Osteoblast (primary cell): ENCODE measurements around the gene KATNIP. TPM values are rescaled to one million over a fixed set of nuclear protein-coding genes. Genes with fewer than 3 reads are reported as not detected.

Experiments
- DNase-seq: peaks from one replicate; pipeline ENCODE4 v3.0.0; 2011; ENCODE audit warnings: low spot score, mixed read lengths; ENCODE audit not compliant: insufficient read length; ENCODE audit errors: missing footprints
- H2AFZ ChIP-seq: 2 replicates; pipeline ENCODE4 v1.6.0; 2011; ENCODE audit warnings: mild to moderate bottlenecking, low read length
- H3K27ac ChIP-seq: 2 replicates; pipeline ENCODE4 v1.5.1; 2011; ENCODE audit warnings: mild to moderate bottlenecking, low read depth, low read length, moderate library complexity
- H3K27me3 ChIP-seq: 2 replicates; pipeline ENCODE4 v1.6.0; 2012; ENCODE audit warnings: mild to moderate bottlenecking, control low read depth, inconsistent platforms, low read length, moderate library complexity; ENCODE audit not compliant: insufficient read depth
- H3K36me3 ChIP-seq: 2 replicates; pipeline ENCODE4 v1.5.1; 2011; ENCODE audit warnings: mild to moderate bottlenecking, low read length, control low read depth, moderate library complexity; ENCODE audit not compliant: insufficient read depth
- H3K4me1 ChIP-seq: 2 replicates; pipeline ENCODE4 v1.5.1; 2011; ENCODE audit warnings: mild to moderate bottlenecking, low read length, control low read depth, moderate library complexity; ENCODE audit not compliant: insufficient read depth
- H3K4me2 ChIP-seq: 2 replicates; pipeline ENCODE4 v1.6.0; 2011; ENCODE audit warnings: mild to moderate bottlenecking, low read length; ENCODE audit not compliant: insufficient read depth
- H3K4me3 ChIP-seq: fragments of 200-600 bp; sonication (generic); 3 replicates; pipeline ENCODE4 v1.5.1; 2012; ENCODE audit warnings: mild to moderate bottlenecking, low read length, inconsistent platforms; ENCODE audit not compliant: insufficient read depth
- H3K79me2 ChIP-seq: 2 replicates; pipeline ENCODE4 v1.6.0; 2012; ENCODE audit warnings: mild to moderate bottlenecking, low read length, control low read depth, inconsistent platforms; ENCODE audit not compliant: insufficient read depth
- H3K9me3 ChIP-seq: 2 replicates; pipeline ENCODE4 v1.5.1; 2011; ENCODE audit warnings: low read depth, low read length, control low read depth
- H4K20me1 ChIP-seq: 2 replicates; pipeline ENCODE4 v1.6.0; 2012; ENCODE audit warnings: mild to moderate bottlenecking, low read length, control low read depth; ENCODE audit not compliant: insufficient read depth
- CTCF ChIP-seq: IDR thresholded peaks from 2 replicates; pipeline ENCODE4 v1.5.1; 2011; ENCODE audit warnings: mild to moderate bottlenecking, low read depth, low read length, moderate library complexity; ENCODE audit errors: extremely low read depth
- total RNA-seq: library from RNA; depleted of rRNA; stranded (reverse); fragments of >200 nt; gene quantifications from 2 replicates; pipeline ENCODE4 v1.2.3, GENCODE V29; 2012

Gene KATNIP
- total RNA-seq, 1 donor, result 30.8 TPM

GRCh38 chr16:27549464-27549745 lies 539 bp upstream of the KATNIP start:
- H3K4me3 ChIP-seq, result peak overlapping the region; percentile 92
- TF ChIP-seq CTCF, result no peak
- H3K27ac ChIP-seq, result peak overlapping the region; percentile 99
- peaks cover 12% of the 10 kb centered on the region for H3K36me3 ChIP-seq
- peak overlapping the region; percentile 99 for H3K4me2 ChIP-seq
- no peak for DNase-seq
- no peaks in the 10 kb centered on the region for H3K27me3 ChIP-seq
- peaks cover 41% of the 10 kb centered on the region for H3K4me1 ChIP-seq
- H3K9me3 ChIP-seq, result no peaks in the 10 kb centered on the region
- peak overlapping the region; percentile 93 for H2AFZ ChIP-seq
- H4K20me1 ChIP-seq, result peaks cover 44% of the 10 kb centered on the region
- H3K79me2 ChIP-seq, result peaks cover 75% of the 10 kb centered on the region

- Histone ChIP-seq H3K4me2 (peak overlapping the region; percentile 97), H3K79me2 (peaks cover 75% of the 10 kb centered on the region), H3K36me3 (peaks cover under 1% of the 10 kb centered on the region), H3K4me3 (peak overlapping the region; percentile 92), H3K27ac (peak overlapping the region; percentile 99), H3K27me3 (no peaks in the 10 kb centered on the region), H4K20me1 (peaks cover 35% of the 10 kb centered on the region), H2AFZ (peak overlapping the region; percentile 99), H3K4me1 (peaks cover 39% of the 10 kb centered on the region), H3K9me3 (no peaks in the 10 kb centered on the region)
- DNase-seq, result no peak
- TF ChIP-seq CTCF, result no peak
Observed at GRCh38 chr16:27550582-27550920, 607 bp downstream of the KATNIP start.

GRCh38 chr16:27551036-27551435 lies 1.1 kb downstream of the KATNIP start:
- Histone ChIP-seq H3K36me3 (no peaks in the 10 kb centered on the region), H3K79me2 (peaks cover 70% of the 10 kb centered on the region), H3K27ac (peak overlapping the region; percentile 99)

GRCh38 chr16:27556471-27556870 lies 6.5 kb downstream of the KATNIP start:
- Histone ChIP-seq H2AFZ (no peak overlapping the region), H3K9me3 (no peaks in the 10 kb centered on the region), H3K4me3 (no peak overlapping the region), H3K4me1 (no peaks in the 10 kb centered on the region), H3K4me2 (no peak overlapping the region), H3K27me3 (no peaks in the 10 kb centered on the region), H3K27ac (no peak overlapping the region), H3K36me3 (no peaks in the 10 kb centered on the region), H4K20me1 (peaks cover 2% of the 10 kb centered on the region), H3K79me2 (peaks cover 36% of the 10 kb centered on the region)
- TF ChIP-seq CTCF, result no peak
- no peak for DNase-seq

More at GRCh38 chr16:27551036-27551435, 1.1 kb downstream of the KATNIP start:
- no peak overlapping the region for H2AFZ ChIP-seq
- peak overlapping the region; percentile 97 for H3K4me2 ChIP-seq
- H3K27me3 ChIP-seq, result no peaks in the 10 kb centered on the region
- H3K4me1 ChIP-seq, result peaks cover 39% of the 10 kb centered on the region
- peak overlapping the region; percentile 92 for H3K4me3 ChIP-seq
- TF ChIP-seq CTCF, result no peak
- H4K20me1 ChIP-seq, result peaks cover 30% of the 10 kb centered on the region
- H3K9me3 ChIP-seq, result no peaks in the 10 kb centered on the region
- peak; percentile 50 for DNase-seq
